Measurements from ENCODE around the gene DCTD.

DCTD gene

GRCh38 chr4:182917182-182918043 lies at the start of gene DCTD:
Gene DCTD (minus strand): TSS chr4:182917386. CDS start chr4:182915568, 1,818 bp downstream.
- peak; percentile 80 to 85 for DNase-seq

GRCh38 chr4:182960746-182961145 lies 43.6 kb upstream of the DCTD start:
- no peak for DNase-seq

GRCh38 chr4:182960228-182960627 lies 43.0 kb upstream of the DCTD start:
- no peak for DNase-seq

- no peak for DNase-seq
Observed at GRCh38 chr4:182955411-182955810, 38.2 kb upstream of the DCTD start.

GRCh38 chr4:182944484-182945213 lies 27.5 kb upstream of the DCTD start:
- DNase-seq, result no peak

GRCh38 chr4:182939680-182940079 lies 22.5 kb upstream of the DCTD start:
- no peak for DNase-seq

- DNase-seq, result peak; percentile 81 to 82
Observed at GRCh38 chr4:182938205-182938645, 21.0 kb upstream of the DCTD start.

- no peak for DNase-seq
Observed at GRCh38 chr4:182937268-182938204, 20.4 kb upstream of the DCTD start.

- no peak for DNase-seq
Observed at GRCh38 chr4:182932651-182933050, 15.5 kb upstream of the DCTD start.

GRCh38 chr4:182931691-182932345 lies 14.6 kb upstream of the DCTD start:
- no peak for DNase-seq

- no peak for DNase-seq
Observed at GRCh38 chr4:182930889-182931288, 13.7 kb upstream of the DCTD start.

GRCh38 chr4:182929296-182929695 lies 12.1 kb upstream of the DCTD start:
- DNase-seq, result no peak

- no peak for DNase-seq
Observed at GRCh38 chr4:182928061-182928460, 10.9 kb upstream of the DCTD start.

GRCh38 chr4:182927505-182927904 lies 10.3 kb upstream of the DCTD start:
- no peak for DNase-seq

GRCh38 chr4:182925855-182926254 lies 8.7 kb upstream of the DCTD start:
- DNase-seq, result no peak

GRCh38 chr4:182925298-182925757 lies 8.1 kb upstream of the DCTD start:
- peak; percentile 55 to 65 for DNase-seq

- DNase-seq, result no peak
Observed at GRCh38 chr4:182924497-182924896, 7.3 kb upstream of the DCTD start.

- no peak for DNase-seq
Observed at GRCh38 chr4:182923796-182924340, 6.7 kb upstream of the DCTD start.

- no peak for DNase-seq
Observed at GRCh38 chr4:182923366-182923765, 6.2 kb upstream of the DCTD start.

- DNase-seq, result no peak
Observed at GRCh38 chr4:182922501-182923284, 5.5 kb upstream of the DCTD start.

- DNase-seq, result no peak
Observed at GRCh38 chr4:182921608-182922007, 4.4 kb upstream of the DCTD start.
